ENCODE data around the gene STK33.

The STK33 gene

DNA sequence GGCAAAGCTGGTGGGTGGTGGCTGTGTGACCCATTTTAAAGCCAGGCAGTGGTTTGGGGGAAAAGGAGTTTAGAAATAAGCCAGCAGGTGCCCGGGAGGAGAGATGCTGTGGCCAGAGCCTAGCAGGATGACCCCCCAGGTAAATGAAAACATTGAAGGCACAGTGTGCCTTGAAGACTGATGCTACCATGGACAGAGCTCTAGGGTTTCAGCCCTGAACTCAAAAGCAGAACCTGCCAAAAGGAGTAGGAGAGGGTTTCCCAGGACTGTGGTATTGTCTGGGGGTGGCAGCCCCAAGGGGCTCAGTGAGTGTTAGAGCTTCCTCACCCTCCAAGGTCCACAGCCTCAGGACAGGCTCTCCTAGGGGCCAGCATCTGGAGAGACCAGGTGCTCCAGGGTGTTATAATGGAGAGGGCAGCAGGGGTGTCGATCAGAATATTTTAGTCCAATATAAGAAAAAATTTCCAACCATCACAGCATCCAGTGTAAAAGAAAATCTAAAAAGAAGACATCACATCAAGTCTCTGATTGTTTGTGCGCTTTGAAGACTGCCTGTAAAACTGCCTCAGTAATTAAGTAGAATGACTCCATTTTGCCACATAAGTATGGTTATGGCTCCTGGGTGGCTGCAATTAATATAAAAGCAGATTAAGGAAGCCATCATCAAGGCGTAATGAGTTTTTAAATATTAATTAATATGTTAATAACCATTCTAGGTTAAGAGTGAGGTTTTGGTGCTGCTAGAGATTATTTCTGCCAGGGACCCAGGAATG is 241.7 kb downstream of the STK33 start:
- no peak for DNase-seq

DNA sequence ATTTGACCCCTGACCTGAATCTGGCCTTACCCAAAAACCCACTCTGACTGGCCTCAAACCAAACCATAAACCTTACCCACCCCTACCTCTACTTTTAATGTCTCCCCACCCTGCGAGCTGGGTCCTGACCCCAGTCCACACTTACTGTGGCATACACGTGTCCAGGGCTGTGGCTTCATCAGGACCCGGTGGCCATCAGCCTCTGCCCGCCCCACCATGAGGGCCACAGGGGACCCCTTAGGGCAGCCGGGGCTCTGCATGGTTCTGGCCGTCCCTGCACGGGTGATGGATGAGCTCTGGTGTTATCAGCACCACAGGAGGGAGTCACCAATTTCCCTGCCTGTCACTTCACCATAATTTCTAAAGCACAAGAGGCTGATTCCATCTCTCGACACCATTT is 242.8 kb downstream of the STK33 start:
- no peak for DNase-seq

DNA sequence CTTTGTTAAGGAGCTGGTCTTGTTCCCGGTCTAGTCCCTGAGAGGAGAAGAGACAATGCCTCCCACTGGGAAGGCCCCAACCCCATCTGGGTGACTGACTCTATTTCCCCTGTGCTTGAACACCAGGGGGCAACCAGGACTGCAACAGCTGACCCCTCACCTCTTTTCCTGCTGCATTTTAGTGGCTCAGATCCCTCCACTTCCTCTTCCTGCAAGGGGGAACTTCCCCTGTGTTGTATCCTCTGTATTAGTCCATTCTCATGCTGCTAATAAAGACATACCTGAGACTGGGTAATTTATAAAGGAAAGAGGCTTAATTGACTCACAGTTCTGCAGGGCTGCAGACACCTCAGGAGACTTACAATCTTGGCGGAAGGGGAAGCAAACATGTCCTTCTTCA is 246.1 kb downstream of the STK33 start:
- DNase-seq: no peak

DNA sequence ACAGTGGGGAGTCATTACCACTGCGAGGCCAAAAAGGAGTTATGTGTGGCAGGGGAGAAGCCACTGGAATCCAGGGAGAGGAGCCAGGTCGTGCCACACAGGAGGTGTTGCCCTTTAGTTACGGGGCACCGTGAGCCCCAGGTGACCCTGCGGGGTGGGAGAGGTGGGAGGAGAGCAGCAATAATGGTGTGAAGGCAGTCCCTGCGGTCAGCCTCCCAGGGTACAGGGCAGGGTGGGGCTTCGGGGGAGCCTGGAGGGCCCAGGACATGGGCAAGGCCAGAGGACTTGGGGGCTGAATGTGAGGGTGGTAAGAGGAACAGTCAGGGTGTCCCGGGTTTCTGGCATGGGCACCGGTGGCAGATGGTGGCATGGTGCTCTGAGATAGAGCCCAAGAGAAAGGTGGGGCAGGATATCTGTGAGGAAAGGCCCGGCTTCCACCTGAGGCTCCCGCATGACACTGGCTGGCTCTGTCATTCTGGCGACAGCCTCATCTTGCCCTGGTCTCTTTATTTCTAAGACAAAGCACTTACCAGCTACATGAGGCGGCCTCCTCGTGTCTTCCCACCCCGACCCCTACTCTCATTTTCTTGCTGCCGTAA is 247.8 kb downstream of the STK33 start:
- no peak for DNase-seq

DNA sequence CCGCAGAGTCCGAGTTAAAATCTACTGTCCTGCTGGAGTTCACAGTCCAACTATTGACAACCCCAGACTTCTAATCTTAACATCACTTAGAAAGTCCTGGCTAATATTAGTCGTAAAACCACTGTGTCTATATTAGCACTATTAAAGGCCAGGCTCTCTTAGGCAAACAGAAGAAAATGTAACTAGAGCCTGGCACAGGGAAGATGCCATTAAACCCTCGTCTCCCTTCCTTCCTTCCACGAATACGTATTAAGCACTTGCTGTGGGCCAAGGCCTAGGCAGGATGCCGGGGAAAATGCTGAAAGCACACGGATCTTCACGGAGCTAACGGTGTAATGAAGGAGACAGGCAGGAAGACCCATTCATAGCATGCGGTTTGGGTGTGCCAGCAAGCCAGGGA is 248.8 kb downstream of the STK33 start:
- DNase-seq: no peak

DNA sequence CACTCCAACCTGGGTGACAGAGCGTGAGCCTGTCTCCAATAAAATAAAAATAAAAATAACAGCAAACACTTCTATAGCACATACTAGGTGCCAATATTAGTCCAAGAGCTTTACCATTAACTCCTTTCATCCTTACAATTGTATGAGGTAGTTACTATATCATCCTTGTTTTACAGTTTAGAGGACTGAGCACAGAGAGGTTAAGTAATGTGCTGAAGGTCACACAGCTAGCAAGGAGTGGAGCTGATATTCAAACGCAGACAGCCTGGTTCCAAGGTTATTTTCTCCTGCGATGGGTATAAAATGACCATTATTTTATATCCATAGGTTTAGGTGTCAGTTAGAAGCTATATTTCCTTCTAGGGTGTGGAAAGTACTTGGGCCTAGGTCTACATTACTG is 249.7 kb downstream of the STK33 start:
- DNase-seq: no peak

GRCh38 chr11:8342821-8343681 is 251.0 kb downstream of the STK33 start:
- no peak for DNase-seq

- DNase-seq: no peak
Measured at GRCh38 chr11:8341996-8342395, 252.0 kb downstream of the STK33 start.

Data from GDM1 (cell line).